Upper lobe of left lung (tissue), 4 donors: ENCODE data around the gene C6orf163.

Experiments
- CTCF ChIP-seq, 6 experiments: fragments of 450-650 bp in 4 of 6; fragments of 200-600 bp in 2 of 6; sonication (generic) in 2 of 6; IDR thresholded peaks; one replicate each; pipeline ENCODE4 v1.5.1; 2016 to 2019; ENCODE audit warnings: antibody characterized with exemption in 6 of 6
- EP300 ChIP-seq, 4 donors: sonication (generic); formaldehyde crosslinking; IDR thresholded peaks; one replicate each; pipeline ENCODE4 v1.5.1; 2017; ENCODE audit warnings: antibody characterized with exemption in 4 of 4, control low read depth in 2 of 4
- POLR2A ChIP-seq, 4 donors: fragments of 450-650 bp; IDR thresholded peaks; one replicate each; pipeline ENCODE4 v1.5.1; 2016 to 2017; ENCODE audit warnings: antibody characterized with exemption in 4 of 4, mild to moderate bottlenecking in 2 of 4
- POLR2AphosphoS5 ChIP-seq, 2 donors: sonication (generic); formaldehyde crosslinking; IDR thresholded peaks; one replicate each; pipeline ENCODE4 v1.5.1; 2017; ENCODE audit warnings: antibody characterized with exemption in 2 of 2

GRCh38 chr6:87330961-87331360 is 13.7 kb upstream of the C6orf163 start:
- TF ChIP-seq CTCF (IDR thresholded peaks at IDR 0.05) (no peak), POLR2A (IDR thresholded peaks at IDR 0.05) (no peak), POLR2AphosphoS5 (IDR thresholded peaks at IDR 0.05) (no peak), EP300 (IDR thresholded peaks at IDR 0.05) (no peak)
